Ecto neural progenitor cell (in vitro differentiated cells): ENCODE results near the gene TRIM65.
"Not testable (repeated sequence)": the region's sequence is repeated elsewhere in the genome, so short reads cannot be mapped to it uniquely, and the experiment has no call there.

Experiments
- DNase-seq: peaks from one replicate; pipeline ENCODE4 v3.0.0-alpha.2; 2018; ENCODE audit warnings: low spot score

Gene TRIM65

GRCh38 chr17:75895370-75896155 is 1.2 kb downstream of the TRIM65 start:
- DNase-seq, result peak; percentile 80

- DNase-seq, result no peak
Measured at GRCh38 chr17:75894049-75894733, 2.6 kb downstream of the TRIM65 start.

- DNase-seq, result no peak
Measured at GRCh38 chr17:75893305-75894048, 3.3 kb downstream of the TRIM65 start.

- peak; percentile 58 for DNase-seq
Measured at GRCh38 chr17:75892556-75893224, 4.1 kb downstream of the TRIM65 start.

- DNase-seq, result peak; percentile 63
Measured at GRCh38 chr17:75891605-75892555, 4.9 kb downstream of the TRIM65 start.

- DNase-seq, result peak; percentile 71
Measured at GRCh38 chr17:75891022-75891604, 5.6 kb downstream of the TRIM65 start.

GRCh38 chr17:75889454-75889853 is 7.3 kb downstream of the TRIM65 start:
- no peak for DNase-seq

GRCh38 chr17:75888484-75888883 is 8.3 kb downstream of the TRIM65 start:
- DNase-seq, result no peak

GRCh38 chr17:75885860-75886259 is 10.9 kb downstream of the TRIM65 start:
- not testable (repeated sequence) for DNase-seq

- no peak for DNase-seq
Measured at GRCh38 chr17:75885431-75885830, 11.3 kb downstream of the TRIM65 start.

GRCh38 chr17:75881678-75882454 is 14.9 kb downstream of the TRIM65 start:
- DNase-seq, result no peak

GRCh38 chr17:75880266-75880665 is 16.5 kb downstream of the TRIM65 start:
- DNase-seq, result no peak

GRCh38 chr17:75878174-75878998 is 18.4 kb downstream of the TRIM65 start, which contains the start of gene TRIM47:
TSS of gene TRIM47 (minus strand) at chr17:75878581. CDS start at chr17:75878548, 33 bp downstream.
- DNase-seq, result no peak

- DNase-seq, result peak; percentile 90
Measured at GRCh38 chr17:75877752-75878173, 19.0 kb downstream of the TRIM65 start.

GRCh38 chr17:75876938-75877751 is 19.6 kb downstream of the TRIM65 start:
- DNase-seq, result no peak

- DNase-seq, result no peak
Measured at GRCh38 chr17:75876190-75876937, 20.4 kb downstream of the TRIM65 start.

GRCh38 chr17:75875940-75876189 is 20.9 kb downstream of the TRIM65 start:
- DNase-seq, result no peak
